HG03469 (cell line): ENCODE results near the gene PEX14.

ENCODE experiments used
- ATAC-seq: cut with Tn5 transposase; IDR thresholded peaks from one replicate; pipeline ENCODE4 v1.9.1; 2021; ENCODE audit warnings: mild to moderate bottlenecking, moderate library complexity, moderate number of reproducible peaks; ENCODE audit not compliant: unreplicated experiment

The PEX14 gene

DNA sequence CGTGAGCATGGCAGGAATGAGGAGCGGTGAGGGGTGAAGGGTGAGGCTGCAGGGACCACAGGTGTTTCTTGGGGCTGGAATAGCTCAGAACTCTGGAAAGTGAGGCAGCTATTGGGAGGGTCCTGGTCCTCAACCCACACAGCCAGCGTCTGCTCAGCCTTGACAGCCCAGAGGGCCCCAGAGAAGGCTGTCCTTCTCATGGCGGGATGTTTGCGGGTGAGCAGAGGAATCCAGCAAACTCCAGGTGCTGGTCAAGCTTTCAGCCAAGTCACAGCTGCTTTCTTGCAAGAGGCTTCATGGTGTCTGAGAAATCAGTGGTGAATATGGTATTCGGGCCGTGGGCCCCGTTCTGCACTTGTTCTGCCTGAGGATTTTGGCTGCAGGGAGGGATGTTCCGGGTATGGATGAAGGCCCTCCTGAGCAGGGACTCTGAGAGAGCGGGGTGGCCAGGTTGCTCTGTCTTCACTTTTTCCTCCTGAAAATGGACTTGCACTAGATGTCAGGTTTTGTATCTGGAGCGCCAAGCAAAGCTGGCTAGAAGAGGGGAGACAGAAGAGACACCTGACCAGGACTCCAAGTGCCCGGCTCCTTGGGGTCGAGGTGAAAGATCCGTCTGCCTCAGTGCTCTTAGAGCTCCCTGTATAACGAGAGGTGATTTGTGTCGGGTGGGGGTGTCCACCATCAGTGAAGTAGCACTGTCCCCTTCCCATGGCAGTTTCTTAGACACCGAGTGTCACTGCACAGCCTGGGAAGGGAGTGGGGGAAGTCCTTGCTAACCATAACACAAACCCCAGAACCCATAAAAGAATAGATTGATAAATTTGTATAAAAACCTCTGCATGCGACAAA is 139.9 kb downstream of the PEX14 start:
- no peak for ATAC-seq

DNA sequence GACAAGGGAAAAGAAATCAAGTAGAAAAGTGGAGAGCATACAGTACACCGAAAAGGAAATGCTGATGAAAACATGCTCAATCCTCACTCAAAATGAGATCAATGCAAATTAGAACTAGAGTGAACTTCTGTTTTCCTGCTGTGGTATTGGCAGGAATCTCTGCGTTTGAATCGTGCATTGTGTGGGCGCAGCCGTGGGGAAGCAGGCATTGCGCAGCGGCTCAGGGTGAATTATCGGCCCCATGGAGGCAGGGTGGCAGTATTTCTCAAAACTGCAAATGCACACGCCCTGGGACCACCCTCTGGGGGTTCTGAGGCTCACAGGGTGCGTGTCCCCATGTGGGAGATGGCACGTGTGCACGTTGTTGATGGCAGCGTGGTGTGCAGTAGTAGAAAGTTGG is 140.6 kb downstream of the PEX14 start:
- ATAC-seq, result no peak

DNA sequence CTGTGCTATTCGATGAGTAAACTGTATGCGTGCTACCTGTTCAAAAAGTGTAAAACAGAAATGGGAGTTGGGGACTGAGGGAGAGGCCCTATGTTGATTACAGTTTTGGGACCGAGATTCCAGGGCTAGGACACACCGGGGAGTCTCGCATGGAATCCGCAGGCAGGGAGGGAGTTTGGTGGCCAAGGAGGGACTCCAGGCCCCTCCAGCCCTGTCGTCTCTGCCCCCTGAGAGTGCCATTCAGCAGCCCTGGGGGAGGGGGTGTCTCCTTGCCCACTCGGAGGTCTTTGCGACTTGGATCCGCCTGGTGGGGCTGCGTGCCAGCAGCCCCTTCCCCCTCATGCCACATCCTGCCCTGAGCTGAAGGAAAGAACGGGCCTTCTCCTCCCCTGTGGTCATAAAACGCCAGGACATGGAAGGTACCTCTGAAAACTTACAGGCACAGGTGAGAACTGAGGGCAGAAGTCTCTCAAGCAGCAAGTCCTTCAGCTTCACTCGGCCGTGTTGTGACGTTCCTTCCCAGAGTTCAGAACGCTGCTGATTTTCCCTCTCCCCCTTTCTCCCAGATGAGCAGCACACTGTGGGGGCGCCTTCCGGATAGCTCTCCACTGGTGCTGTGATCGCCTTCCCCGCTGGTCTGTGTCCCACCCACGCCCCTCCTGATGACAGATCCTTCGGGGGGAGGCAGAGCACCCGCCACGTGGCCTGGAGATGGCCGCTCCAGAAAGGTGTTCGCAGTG is 141.4 kb downstream of the PEX14 start:
- no peak for ATAC-seq

DNA sequence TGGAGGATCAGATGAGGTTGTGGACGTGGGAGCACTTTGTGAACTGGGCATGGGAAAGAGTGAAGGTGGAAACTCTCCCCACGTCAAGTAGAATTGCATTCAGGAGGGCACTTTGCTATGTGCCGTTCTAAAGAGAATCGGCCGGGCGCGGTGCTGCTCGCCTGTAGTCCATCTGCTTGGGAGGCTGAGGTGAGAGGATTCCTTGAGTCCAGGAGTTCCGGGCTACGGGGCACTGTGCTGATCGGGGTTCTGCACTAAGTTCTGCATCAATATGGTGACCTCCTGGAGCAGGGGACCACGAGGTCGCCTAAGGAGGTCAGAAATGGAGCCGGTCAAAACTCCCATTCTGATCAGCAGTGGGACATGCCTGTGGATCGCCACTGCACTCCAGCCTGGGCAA is 141.9 kb downstream of the PEX14 start:
- ATAC-seq, result no peak

- ATAC-seq, result no peak
Observed at GRCh38 chr1:10617318-10617717, 142.6 kb downstream of the PEX14 start.

GRCh38 chr1:10617931-10618885 is 143.5 kb downstream of the PEX14 start:
- ATAC-seq, result no peak

DNA sequence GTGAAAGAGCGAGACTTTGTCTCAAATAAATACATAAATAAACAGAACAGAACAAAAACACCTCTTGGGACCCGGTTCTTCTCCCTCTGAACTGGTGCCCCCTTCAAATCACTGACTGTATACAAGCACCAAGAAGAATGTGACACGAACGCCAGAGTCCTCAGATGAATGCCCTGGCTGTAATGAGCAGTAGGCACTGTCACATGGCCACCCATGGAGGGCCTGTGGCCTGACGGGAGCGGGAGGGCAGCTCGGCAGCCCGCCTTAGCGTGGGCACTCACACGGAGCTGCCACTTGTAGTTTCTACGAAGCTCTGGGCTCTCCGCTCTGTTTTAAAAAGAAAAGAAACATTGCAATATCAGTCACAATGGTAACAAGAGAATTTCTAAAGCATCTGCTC is 146.0 kb downstream of the PEX14 start:
- ATAC-seq, result no peak

DNA sequence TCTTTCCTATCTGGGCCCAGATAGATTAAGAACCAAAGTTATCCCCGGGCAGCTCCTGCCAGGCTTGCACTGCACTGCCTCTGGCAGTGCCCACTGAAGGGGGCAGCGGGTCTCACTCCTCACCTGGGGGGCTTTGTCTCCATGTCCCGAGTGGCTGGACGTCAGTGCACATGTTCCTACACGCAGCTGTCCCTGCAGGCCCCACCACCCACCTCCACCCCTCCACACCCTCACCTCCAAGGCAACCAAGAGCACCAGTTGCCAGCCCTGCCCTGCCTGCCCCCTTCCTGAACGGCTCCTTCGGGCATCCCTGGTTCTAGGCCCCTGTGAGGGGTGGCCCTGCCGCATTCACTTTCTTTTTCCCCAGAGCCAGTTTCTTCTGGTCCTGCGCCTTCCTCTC is 147.2 kb downstream of the PEX14 start:
- ATAC-seq, result no peak

- ATAC-seq, result no peak
Observed at GRCh38 chr1:10622910-10623685, 148.3 kb downstream of the PEX14 start.

DNA sequence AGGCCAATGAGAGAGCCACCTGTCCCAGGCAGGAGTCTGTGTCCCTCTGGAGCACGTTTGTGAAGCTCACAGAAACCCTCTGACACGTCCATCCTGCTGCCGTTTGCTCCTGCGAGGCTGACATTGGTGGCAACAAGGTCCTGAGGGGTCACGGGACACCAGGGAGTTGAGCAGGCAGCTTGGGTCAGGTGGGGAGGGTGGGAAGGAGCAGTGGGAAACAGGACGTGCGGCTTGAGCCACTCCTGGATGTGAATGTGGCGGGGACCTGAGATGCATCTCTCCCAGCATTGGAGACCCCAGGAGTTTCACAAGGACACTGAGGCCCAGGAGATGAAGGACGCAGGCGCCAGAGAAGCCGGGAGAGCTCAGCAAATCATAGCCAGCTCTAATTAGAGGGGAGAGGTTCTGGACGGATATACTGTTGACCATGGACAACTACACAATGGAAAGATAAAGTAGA is 149.0 kb downstream of the PEX14 start:
- ATAC-seq, result no peak

DNA sequence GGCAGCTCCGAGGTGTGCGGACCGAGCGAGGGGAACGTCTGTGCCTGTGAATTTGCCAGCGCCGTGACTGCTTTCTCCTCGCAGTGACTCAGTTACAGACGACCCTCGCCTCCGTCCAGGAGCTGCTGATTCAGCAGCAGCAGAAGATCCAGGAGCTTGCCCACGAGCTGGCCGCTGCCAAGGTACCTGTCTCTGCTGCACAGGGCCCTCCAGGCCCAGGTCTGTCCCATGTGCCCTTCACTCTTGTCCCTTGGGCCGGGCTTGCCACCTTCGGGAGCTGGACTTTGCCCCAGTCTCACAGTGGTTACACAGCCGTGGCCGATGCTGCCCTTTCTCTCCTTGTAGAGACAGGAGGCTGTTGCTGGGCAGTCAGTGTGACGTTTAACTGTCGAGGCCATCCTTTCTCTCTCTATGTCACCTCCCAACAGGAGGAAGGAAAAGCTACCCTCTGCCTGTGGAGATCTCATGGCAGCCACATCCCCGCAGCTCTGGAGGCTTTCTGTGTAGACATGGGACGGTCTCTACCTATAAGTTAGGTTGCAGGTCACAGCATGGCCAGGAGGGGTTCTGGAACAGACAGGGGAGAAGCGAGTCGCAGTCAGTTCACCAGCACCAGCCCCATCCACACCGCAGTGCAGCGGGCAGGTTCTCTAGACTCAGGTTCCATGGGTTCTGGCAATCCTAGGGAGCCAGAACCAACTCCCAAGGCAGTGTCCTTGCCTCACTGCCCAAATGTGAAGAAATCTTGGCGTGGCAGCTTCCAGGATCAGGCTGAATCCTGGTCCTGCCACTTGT is 149.7 kb downstream of the PEX14 start:
- no peak for ATAC-seq

DNA sequence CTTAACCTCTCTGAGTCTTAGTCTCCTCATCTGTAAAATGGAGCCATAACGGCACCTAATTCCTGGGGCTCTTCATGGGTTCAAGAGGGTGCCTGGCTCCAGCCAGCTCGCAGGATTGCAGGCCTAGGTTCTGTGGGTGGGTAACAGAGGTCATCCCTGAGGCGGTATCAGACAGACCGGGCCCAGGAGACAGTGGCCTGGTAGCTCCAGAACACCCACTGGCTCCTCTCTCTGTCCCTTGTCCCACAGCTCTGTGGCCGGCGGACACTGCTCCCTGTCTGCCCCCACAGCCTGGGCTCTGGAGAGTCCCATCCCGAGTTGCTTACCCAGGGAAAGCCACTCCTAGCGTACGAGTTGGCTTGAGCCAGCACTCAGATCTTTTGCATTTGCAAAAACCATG is 150.3 kb downstream of the PEX14 start:
- ATAC-seq, result no peak

DNA sequence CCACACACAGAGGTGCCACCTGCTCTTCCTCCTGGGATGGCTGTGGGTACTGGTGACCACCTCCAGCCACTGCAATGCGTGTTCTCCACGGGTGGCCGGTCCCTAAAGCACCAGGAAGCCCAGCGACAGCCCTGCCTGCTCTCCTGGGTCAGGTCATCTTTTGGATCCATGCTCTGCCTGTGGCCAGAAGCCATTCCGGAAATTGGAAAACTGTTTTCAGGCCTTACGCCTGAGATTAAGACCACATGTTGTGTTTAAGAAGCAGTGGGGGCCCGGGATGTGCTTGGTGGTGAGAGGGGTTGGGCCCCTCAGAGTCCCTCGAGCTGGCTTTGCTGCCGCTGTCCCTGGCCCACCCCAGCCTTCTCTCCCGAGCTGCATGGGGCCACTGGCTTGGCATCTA is 150.8 kb downstream of the PEX14 start:
- no peak for ATAC-seq

DNA sequence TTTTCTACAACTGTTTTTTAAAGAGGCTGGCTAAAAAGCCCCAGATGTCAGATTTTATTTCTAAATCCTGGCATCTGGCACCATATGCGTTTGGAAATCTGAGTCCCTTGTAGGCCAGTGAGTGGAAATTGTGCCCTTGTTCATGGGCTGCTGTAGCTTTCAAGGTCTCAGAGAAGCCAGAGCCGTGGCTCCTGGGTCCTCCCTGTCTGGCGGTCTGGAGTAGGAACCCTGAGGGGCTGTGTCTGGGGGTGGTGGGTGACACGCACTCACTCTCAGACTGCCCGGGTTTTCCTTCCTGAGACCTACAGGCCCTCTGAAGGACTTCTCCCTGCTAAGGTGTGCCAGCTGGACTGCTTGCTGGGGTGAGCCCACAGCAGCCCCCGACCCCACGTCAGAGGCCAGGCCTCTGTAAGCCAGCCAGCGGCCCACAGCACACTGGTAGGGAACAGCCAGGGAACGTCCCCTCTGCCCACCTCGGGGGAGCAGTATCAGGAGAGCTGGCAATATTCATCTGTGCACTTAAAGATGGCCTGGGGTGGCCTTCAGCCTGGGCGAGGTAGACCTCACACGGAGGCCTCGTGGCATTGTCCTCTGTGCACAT is 151.5 kb downstream of the PEX14 start:
- ATAC-seq, result no peak

DNA sequence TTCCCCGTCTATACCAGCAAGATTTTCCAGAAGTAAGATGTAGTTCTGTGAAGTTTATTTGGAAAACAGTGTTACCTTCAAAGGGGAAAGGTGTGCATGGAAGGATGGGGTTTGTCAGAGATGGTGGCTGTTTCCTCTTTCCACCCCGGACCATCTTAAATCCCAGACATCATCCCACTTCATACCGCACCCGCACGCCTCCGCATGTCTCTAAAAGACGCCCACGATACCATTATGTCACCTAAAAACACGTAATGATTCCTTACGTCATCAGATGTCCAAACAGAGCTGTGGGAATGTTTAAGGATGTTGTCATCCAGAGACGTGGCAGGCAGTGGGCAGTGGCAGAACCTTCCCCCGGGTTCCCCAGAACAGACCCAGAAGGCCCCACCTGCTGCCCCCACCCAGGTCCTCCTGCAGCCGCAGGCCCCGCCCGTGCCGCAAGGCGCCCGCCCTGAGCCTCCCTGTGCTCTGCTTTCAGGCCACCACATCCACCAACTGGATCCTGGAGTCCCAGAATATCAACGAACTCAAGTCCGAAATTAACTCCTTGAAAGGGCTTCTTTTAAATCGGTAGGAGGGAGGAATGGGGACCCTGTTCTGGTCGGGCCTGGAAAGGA is 152.2 kb downstream of the PEX14 start:
- no peak for ATAC-seq

- no peak for ATAC-seq
Observed at GRCh38 chr1:10628685-10629084, 153.9 kb downstream of the PEX14 start.

DNA sequence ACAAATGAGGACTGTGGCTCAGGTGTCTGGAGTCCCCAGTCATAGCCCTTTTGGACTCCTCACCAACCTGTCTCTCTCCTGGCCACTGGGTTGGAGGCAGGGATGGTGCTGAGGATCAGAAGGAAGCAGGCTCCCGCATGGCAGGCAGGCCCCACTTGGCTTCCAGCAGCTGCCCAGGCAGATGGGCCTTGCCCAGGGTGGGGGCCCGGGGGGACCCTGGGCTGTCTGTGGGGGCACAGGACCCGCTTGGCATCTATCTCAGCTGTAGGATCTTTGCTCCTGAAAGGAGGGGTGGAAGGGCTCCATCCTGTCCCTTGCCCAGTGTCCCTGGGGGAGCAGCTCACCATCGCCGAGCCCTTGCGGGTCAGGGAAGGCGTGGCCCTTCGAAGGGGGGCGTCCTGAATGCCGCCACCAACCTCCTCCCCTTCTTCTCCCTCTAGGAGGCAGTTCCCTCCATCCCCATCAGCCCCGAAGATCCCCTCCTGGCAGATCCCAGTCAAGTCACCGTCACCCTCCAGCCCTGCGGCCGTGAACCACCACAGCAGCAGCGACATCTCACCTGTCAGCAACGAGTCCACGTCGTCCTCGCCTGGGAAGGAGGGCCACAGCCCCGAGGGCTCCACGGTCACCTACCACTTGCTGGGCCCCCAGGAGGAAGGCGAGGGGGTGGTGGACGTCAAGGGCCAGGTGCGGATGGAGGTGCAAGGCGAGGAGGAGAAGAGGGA is 154.5 kb downstream of the PEX14 start:
- no peak for ATAC-seq
